SH-SY5Y (cell line): ENCODE data around the gene PCA3.

Experiments
- GATA2 ChIP-seq: IDR thresholded peaks from 2 replicates; pipeline ENCODE4 v1.6.1; 2011; ENCODE audit warnings: mild to moderate bottlenecking, low read depth, low read length
- GATA3 ChIP-seq: IDR thresholded peaks from 2 replicates; pipeline ENCODE4 v1.6.1; 2011; ENCODE audit warnings: low read depth, mild to moderate bottlenecking, low read length, moderate library complexity

DNA sequence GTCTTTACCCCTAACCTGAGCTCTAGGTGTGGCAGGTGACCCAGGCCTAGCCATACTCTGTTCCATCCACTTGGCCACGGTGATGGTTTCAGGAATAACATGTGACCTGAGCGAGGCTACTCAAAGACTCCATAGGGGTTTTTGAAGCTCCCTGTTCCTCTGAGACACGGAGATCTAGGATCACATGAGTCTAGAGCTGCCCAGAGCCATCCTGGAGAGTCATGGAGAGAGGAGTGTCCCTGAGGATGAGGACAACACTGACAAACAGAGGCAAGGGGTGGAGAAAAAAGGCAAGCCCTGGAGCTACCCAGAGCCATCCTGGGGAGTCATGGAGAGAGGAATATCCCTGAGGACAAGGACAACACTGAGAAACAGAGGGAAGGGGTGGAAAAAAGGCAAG lies 29.5 kb upstream of the PCA3 start:
- TF ChIP-seq GATA2 = no peak
- no peak for TF ChIP-seq GATA3
